GM12891 (cell line): ENCODE data around the gene NTPCR. TPM values are rescaled to one million over a fixed set of nuclear protein-coding genes. Genes with fewer than 3 reads are reported as not detected.
A peak's percentile ranks its signal among the peaks of the same experiment; 100 is the strongest.

Experiments
- DNase-seq: peaks from one replicate; pipeline ENCODE4 v3.0.0; 2011; ENCODE audit warnings: low spot score; ENCODE audit not compliant: insufficient read length
- FAIRE-seq: peaks from 2 replicates; lab custom pipeline; 2011; peaks lifted over from hg19 to GRCh38; lab: Jason Lieb, UNC
- PAX5 ChIP-seq: IDR thresholded peaks from 2 replicates; pipeline ENCODE4 v1.6.1; 2011; ENCODE audit warnings: low read length, moderate library complexity, mild to moderate bottlenecking; ENCODE audit not compliant: insufficient read depth, severe bottlenecking
- POLR2A ChIP-seq: IDR thresholded peaks from 2 replicates; pipeline ENCODE4 v1.6.1; 2011; ENCODE audit warnings: low read depth, low read length, control low read depth
- POLR2AphosphoS5 ChIP-seq: IDR thresholded peaks from 2 replicates; pipeline ENCODE4 v1.6.1; 2011; ENCODE audit warnings: low read depth, low read length, control low read depth
- POU2F2 ChIP-seq: IDR thresholded peaks from 2 replicates; pipeline ENCODE4 v1.6.1; 2011; ENCODE audit warnings: low read depth, mild to moderate bottlenecking, control low read depth, low read length, moderate library complexity
- SPI1 ChIP-seq: IDR thresholded peaks from 2 replicates; pipeline ENCODE4 v1.6.1; 2011; ENCODE audit warnings: low read depth, low read length, control low read depth
- TAF1 ChIP-seq: IDR thresholded peaks from 2 replicates; pipeline ENCODE4 v1.6.1; 2011; ENCODE audit warnings: low read depth, low read length, control low read depth
- polyA plus RNA-seq: library from polyadenylated mRNA; unstranded; fragments of >200 nt; gene quantifications from one replicate; pipeline ENCODE4 v1.2.1, GENCODE V29; 2012; ENCODE audit warnings: low read depth, missing spikeins, inconsistent platforms; ENCODE audit not compliant: missing spikeins

Gene NTPCR
- 39.1 TPM for polyA plus RNA-seq

GRCh38 chr1:232950197-232951176 is at the start of gene NTPCR:
TSS of gene NTPCR (plus strand) at chr1:232950611. CDS start at chr1:232950711, 100 bp downstream.
- DNase-seq (peak; percentile 87), FAIRE-seq (peak; percentile 96)
- TF ChIP-seq PAX5 (no peak), POLR2AphosphoS5 (peak; percentile 63; the same call in 1 of the 2 replicates), POLR2A (peak; percentile 50; the same call in 1 of the 2 replicates)

- TF ChIP-seq POLR2A (no peak), POLR2AphosphoS5 (no peak), SPI1 (no peak), TAF1 (no peak), POU2F2 (no peak), PAX5 (no peak)
- FAIRE-seq, result no peak
- no peak for DNase-seq
Measured at GRCh38 chr1:232900818-232901217, 49.6 kb upstream of the NTPCR start.

- TF ChIP-seq POLR2A (no peak), SPI1 (no peak), TAF1 (no peak), PAX5 (no peak), POU2F2 (no peak), POLR2AphosphoS5 (no peak)
- DNase-seq (no peak), FAIRE-seq (no peak)
Measured at GRCh38 chr1:232901255-232901654, 49.2 kb upstream of the NTPCR start.

- DNase-seq (no peak), FAIRE-seq (no peak)
- TF ChIP-seq POLR2AphosphoS5, result no peak
- no peak for TF ChIP-seq SPI1
- TF ChIP-seq TAF1, result no peak
- no peak for TF ChIP-seq POU2F2
- no peak for TF ChIP-seq POLR2A
- TF ChIP-seq PAX5, result no peak
Measured at GRCh38 chr1:232902774-232903350, 47.5 kb upstream of the NTPCR start.

GRCh38 chr1:232904131-232904530 is 46.3 kb upstream of the NTPCR start:
- DNase-seq (no peak), FAIRE-seq (no peak)
- TF ChIP-seq SPI1 (no peak), POLR2AphosphoS5 (no peak), POLR2A (no peak), POU2F2 (no peak), TAF1 (no peak), PAX5 (no peak)

- no peak for DNase-seq
- peak; percentile 41 for FAIRE-seq
- TF ChIP-seq POU2F2 (no peak), POLR2A (no peak), PAX5 (no peak), SPI1 (no peak), TAF1 (no peak), POLR2AphosphoS5 (no peak)
Measured at GRCh38 chr1:232904566-232904965, 45.8 kb upstream of the NTPCR start.

- TF ChIP-seq SPI1, result no peak
- TF ChIP-seq TAF1, result no peak
- no peak for DNase-seq
- FAIRE-seq, result no peak
Measured at GRCh38 chr1:232905331-232906034, 44.9 kb upstream of the NTPCR start.

- FAIRE-seq (no peak), DNase-seq (no peak)
- no peak for TF ChIP-seq POLR2A
- no peak for TF ChIP-seq POLR2AphosphoS5
- TF ChIP-seq POU2F2, result no peak
- no peak for TF ChIP-seq PAX5
- TF ChIP-seq TAF1, result no peak
- TF ChIP-seq SPI1, result no peak
Measured at GRCh38 chr1:232906441-232906840, 44.0 kb upstream of the NTPCR start.

- TF ChIP-seq TAF1, result no peak
- FAIRE-seq, result no peak
- no peak for DNase-seq
Measured at GRCh38 chr1:232908831-232909230, 41.6 kb upstream of the NTPCR start.
